ENCODE data around the gene PHF14.
"Not testable (repeated sequence)": the region's sequence is repeated elsewhere in the genome, so short reads cannot be mapped to it uniquely, and the experiment has no call there.

PHF14 gene

DNA sequence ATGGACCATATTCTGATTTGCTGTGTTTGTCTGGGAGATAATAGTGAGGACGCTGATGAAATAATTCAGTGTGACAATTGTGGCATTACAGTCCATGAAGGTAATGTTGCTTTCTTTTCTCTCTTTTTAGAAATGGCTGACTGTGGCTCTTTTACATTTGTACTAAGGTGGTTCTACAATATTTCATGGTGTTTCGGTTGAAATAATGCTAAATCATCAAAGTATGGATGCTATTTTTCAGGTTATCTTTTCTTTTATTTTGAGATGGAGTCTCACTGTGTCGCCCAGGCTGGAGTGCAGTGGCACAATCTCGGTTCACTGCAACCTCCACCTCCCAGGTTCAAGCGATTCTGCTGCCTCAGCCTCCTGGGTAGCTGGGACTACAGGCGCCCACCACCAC, 17.1 kb downstream of the PHF14 start:
- not testable (repeated sequence) for H3K4me1 ChIP-seq (ENCODE audit: control insufficient read depth, insufficient read depth, low read length); DNase-seq (ENCODE audit: low read depth); H3K4me3 ChIP-seq (ENCODE audit: low read length); H3K27me3 ChIP-seq (replicated peaks; ENCODE audit: control insufficient read depth, insufficient read depth, low read length); H3K9ac ChIP-seq (ENCODE audit: low read length); H3K9me3 ChIP-seq (ENCODE audit: control insufficient read depth, low read length)
- peaks cover 13% of the 10 kb centered on the region for H3K36me3 ChIP-seq (ENCODE audit: control insufficient read depth, insufficient read depth, low read length, severe bottlenecking)

GRCh38 chr7:10995482-10996166, 22.0 kb downstream of the PHF14 start:
- not testable (repeated sequence) for H3K9ac ChIP-seq (ENCODE audit: low read length); H3K27me3 ChIP-seq (replicated peaks; ENCODE audit: control insufficient read depth, insufficient read depth, low read length); H3K9me3 ChIP-seq (ENCODE audit: control insufficient read depth, low read length); H3K4me3 ChIP-seq (ENCODE audit: low read length); DNase-seq (ENCODE audit: low read depth)
- Histone ChIP-seq H3K36me3 (ENCODE audit: control insufficient read depth, insufficient read depth, low read length, severe bottlenecking) (peaks cover 17% of the 10 kb centered on the region), H3K4me1 (ENCODE audit: control insufficient read depth, insufficient read depth, low read length) (peaks cover 11% of the 10 kb centered on the region)

GRCh38 chr7:10998996-10999757, 25.5 kb downstream of the PHF14 start:
- Histone ChIP-seq H3K4me1 (ENCODE audit: control insufficient read depth, insufficient read depth, low read length) (peaks cover 11% of the 10 kb centered on the region), H3K27me3 (replicated peaks; ENCODE audit: control insufficient read depth, insufficient read depth, low read length) (no peaks in the 10 kb centered on the region), H3K9ac (ENCODE audit: low read length) (no peak overlapping the region), H3K4me3 (ENCODE audit: low read length) (no peak overlapping the region), H3K9me3 (ENCODE audit: control insufficient read depth, low read length) (no peaks in the 10 kb centered on the region), H3K36me3 (ENCODE audit: control insufficient read depth, insufficient read depth, low read length, severe bottlenecking) (peaks cover 10% of the 10 kb centered on the region)
- DNase-seq (ENCODE audit: low read depth), result no peak

GRCh38 chr7:11005202-11005601, 31.5 kb downstream of the PHF14 start:
- H3K36me3 ChIP-seq (ENCODE audit: control insufficient read depth, insufficient read depth, low read length, severe bottlenecking), result peaks cover 11% of the 10 kb centered on the region

DNA sequence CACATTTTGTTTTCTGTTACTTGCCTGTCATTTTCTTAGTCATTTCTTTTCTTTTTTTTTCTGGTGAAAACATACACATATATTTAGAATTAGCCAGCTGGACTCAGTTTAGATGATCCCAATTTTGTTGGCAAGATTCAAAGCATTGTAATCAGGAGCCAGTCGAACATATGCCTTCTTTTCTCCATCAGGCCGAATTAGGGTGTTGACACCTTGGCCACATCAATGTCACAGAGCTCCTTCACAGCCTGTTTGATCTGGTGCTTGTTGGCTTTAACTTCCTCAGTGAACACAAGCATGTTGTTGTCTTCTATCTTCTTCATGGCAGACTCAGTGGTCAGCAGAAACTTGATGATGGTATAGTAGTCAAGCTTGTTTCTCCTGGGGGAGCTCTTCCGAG, 32.6 kb downstream of the PHF14 start:
- Histone ChIP-seq H3K9me3 (ENCODE audit: control insufficient read depth, low read length) (no peaks in the 10 kb centered on the region), H3K9ac (ENCODE audit: low read length) (no peak overlapping the region), H3K4me1 (ENCODE audit: control insufficient read depth, insufficient read depth, low read length) (peaks cover 8% of the 10 kb centered on the region), H3K36me3 (ENCODE audit: control insufficient read depth, insufficient read depth, low read length, severe bottlenecking) (peaks cover 11% of the 10 kb centered on the region), H3K27me3 (replicated peaks; ENCODE audit: control insufficient read depth, insufficient read depth, low read length) (no peaks in the 10 kb centered on the region), H3K4me3 (ENCODE audit: low read length) (no peak overlapping the region)
- no peak for DNase-seq (ENCODE audit: low read depth)

More at GRCh38 chr7:11005202-11005601, 31.5 kb downstream of the PHF14 start:
- Histone ChIP-seq H3K27me3 (replicated peaks; ENCODE audit: control insufficient read depth, insufficient read depth, low read length) (no peaks in the 10 kb centered on the region), H3K9me3 (ENCODE audit: control insufficient read depth, low read length) (no peaks in the 10 kb centered on the region), H3K9ac (ENCODE audit: low read length) (no peak overlapping the region), H3K4me3 (ENCODE audit: low read length) (no peak overlapping the region), H3K4me1 (ENCODE audit: control insufficient read depth, insufficient read depth, low read length) (peaks cover 8% of the 10 kb centered on the region)
- DNase-seq (ENCODE audit: low read depth), result no peak

- DNase-seq (ENCODE audit: low read depth), result peak; percentile 31
- peaks cover 12% of the 10 kb centered on the region for H3K36me3 ChIP-seq (ENCODE audit: control insufficient read depth, insufficient read depth, low read length, severe bottlenecking)
- H3K4me1 ChIP-seq (ENCODE audit: control insufficient read depth, insufficient read depth, low read length), result peaks cover 8% of the 10 kb centered on the region
- no peak overlapping the region for H3K4me3 ChIP-seq (ENCODE audit: low read length)
- H3K9me3 ChIP-seq (ENCODE audit: control insufficient read depth, low read length), result no peaks in the 10 kb centered on the region
- H3K9ac ChIP-seq (ENCODE audit: low read length), result no peak overlapping the region
- no peaks in the 10 kb centered on the region for H3K27me3 ChIP-seq (replicated peaks; ENCODE audit: control insufficient read depth, insufficient read depth, low read length)
Measured at GRCh38 chr7:11009631-11010030, 36.0 kb downstream of the PHF14 start.

- Histone ChIP-seq H3K4me3 (ENCODE audit: low read length) (no peak overlapping the region), H3K9me3 (ENCODE audit: control insufficient read depth, low read length) (no peaks in the 10 kb centered on the region), H3K27me3 (replicated peaks; ENCODE audit: control insufficient read depth, insufficient read depth, low read length) (no peaks in the 10 kb centered on the region), H3K9ac (ENCODE audit: low read length) (no peak overlapping the region), H3K4me1 (ENCODE audit: control insufficient read depth, insufficient read depth, low read length) (no peaks in the 10 kb centered on the region), H3K36me3 (ENCODE audit: control insufficient read depth, insufficient read depth, low read length, severe bottlenecking) (peaks cover 18% of the 10 kb centered on the region)
- DNase-seq (ENCODE audit: low read depth), result no peak
Measured at GRCh38 chr7:11021468-11021867, 47.8 kb downstream of the PHF14 start.

DNA sequence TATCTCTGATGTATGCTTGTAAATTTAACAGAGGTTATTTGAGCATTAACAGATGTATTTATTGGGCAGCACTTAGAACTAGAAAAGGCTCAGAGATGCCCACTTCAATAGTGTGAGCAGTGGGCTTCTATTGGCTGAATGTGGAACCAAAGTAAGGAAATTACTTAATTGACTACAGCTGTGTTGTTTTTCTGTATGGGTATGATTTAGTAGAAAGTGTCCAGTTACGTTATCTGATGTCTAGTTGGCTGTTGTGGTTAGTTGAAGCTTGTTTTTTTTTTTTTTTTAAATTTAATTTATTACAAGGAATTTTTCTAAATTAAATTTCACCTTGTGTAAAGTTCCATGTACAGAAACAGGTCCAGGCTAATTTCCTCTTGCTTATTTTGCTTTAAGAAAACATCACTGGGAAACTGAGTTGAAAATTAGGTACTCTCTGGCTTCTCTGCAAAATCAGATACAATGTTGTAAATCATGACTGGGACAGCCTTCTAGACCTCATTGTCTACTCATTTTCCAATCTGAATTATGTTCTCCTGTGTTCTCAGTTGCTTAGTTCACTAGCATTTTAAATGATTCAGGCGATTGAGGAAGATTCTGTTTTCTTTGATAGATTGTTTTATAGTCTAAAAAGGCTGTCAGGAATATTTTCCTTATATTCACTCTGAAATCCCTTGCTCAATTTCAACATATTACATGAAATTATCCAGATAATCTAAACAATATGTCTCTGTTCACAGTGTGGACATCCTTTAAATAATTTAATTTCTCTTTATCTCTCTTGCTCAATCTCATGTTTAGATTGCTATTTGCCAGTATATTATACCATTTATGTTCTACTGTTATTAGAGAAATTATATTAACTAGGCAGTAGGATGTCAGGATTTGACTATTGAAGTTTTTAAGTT, 53.0 kb downstream of the PHF14 start:
- Histone ChIP-seq H3K36me3 (ENCODE audit: control insufficient read depth, insufficient read depth, low read length, severe bottlenecking) (peaks cover 18% of the 10 kb centered on the region), H3K9me3 (ENCODE audit: control insufficient read depth, low read length) (no peaks in the 10 kb centered on the region), H3K4me3 (ENCODE audit: low read length) (no peak overlapping the region), H3K9ac (ENCODE audit: low read length) (no peak overlapping the region), H3K27me3 (replicated peaks; ENCODE audit: control insufficient read depth, insufficient read depth, low read length) (no peaks in the 10 kb centered on the region), H3K4me1 (ENCODE audit: control insufficient read depth, insufficient read depth, low read length) (no peaks in the 10 kb centered on the region)
- DNase-seq (ENCODE audit: low read depth), result peak; percentile 65

GRCh38 chr7:11035661-11036060, 62.0 kb downstream of the PHF14 start:
- no peak overlapping the region for H3K9ac ChIP-seq (ENCODE audit: low read length)
- H3K9me3 ChIP-seq (ENCODE audit: control insufficient read depth, low read length), result no peaks in the 10 kb centered on the region
- H3K27me3 ChIP-seq (replicated peaks; ENCODE audit: control insufficient read depth, insufficient read depth, low read length), result no peaks in the 10 kb centered on the region
- peaks cover 26% of the 10 kb centered on the region for H3K36me3 ChIP-seq (ENCODE audit: control insufficient read depth, insufficient read depth, low read length, severe bottlenecking)
- no peak overlapping the region for H3K4me3 ChIP-seq (ENCODE audit: low read length)
- no peaks in the 10 kb centered on the region for H3K4me1 ChIP-seq (ENCODE audit: control insufficient read depth, insufficient read depth, low read length)
- no peak for DNase-seq (ENCODE audit: low read depth)

GRCh38 chr7:11039974-11040373, 66.3 kb downstream of the PHF14 start:
- no peaks in the 10 kb centered on the region for H3K27me3 ChIP-seq (replicated peaks; ENCODE audit: control insufficient read depth, insufficient read depth, low read length)
- no peak overlapping the region for H3K4me3 ChIP-seq (ENCODE audit: low read length)
- peaks cover 45% of the 10 kb centered on the region for H3K36me3 ChIP-seq (ENCODE audit: control insufficient read depth, insufficient read depth, low read length, severe bottlenecking)
- H3K9ac ChIP-seq (ENCODE audit: low read length), result no peak overlapping the region
- H3K4me1 ChIP-seq (ENCODE audit: control insufficient read depth, insufficient read depth, low read length), result no peaks in the 10 kb centered on the region
- H3K9me3 ChIP-seq (ENCODE audit: control insufficient read depth, low read length), result no peaks in the 10 kb centered on the region
- no peak for DNase-seq (ENCODE audit: low read depth)

GRCh38 chr7:11054033-11054432, 80.4 kb downstream of the PHF14 start:
- Histone ChIP-seq H3K9me3 (ENCODE audit: control insufficient read depth, low read length) (no peaks in the 10 kb centered on the region), H3K27me3 (replicated peaks; ENCODE audit: control insufficient read depth, insufficient read depth, low read length) (no peaks in the 10 kb centered on the region), H3K4me3 (ENCODE audit: low read length) (no peak overlapping the region), H3K9ac (ENCODE audit: low read length) (no peak overlapping the region), H3K36me3 (ENCODE audit: control insufficient read depth, insufficient read depth, low read length, severe bottlenecking) (peaks cover 21% of the 10 kb centered on the region), H3K4me1 (ENCODE audit: control insufficient read depth, insufficient read depth, low read length) (no peaks in the 10 kb centered on the region)
- DNase-seq (ENCODE audit: low read depth), result no peak

Data from adipocyte (in vitro differentiated cells).